RWPE2 (cell line): ENCODE measurements around the gene MOCOS.

Experiments used
- ATAC-seq: fragments of 200-7000 bp; cut with Tn5 transposase; 3 replicates; pipeline ENCODE4 v1.9.1; 2021; ENCODE audit warnings: low read depth
- DNase-seq: peaks from one replicate; pipeline ENCODE4 v3.0.0-alpha.2; 2020; ENCODE audit warnings: low spot score
- H3K27ac ChIP-seq: fragments of 450-650 bp; 2 replicates; pipeline ENCODE4 v1.5.1; 2017; ENCODE audit warnings: mild to moderate bottlenecking; ENCODE audit not compliant: poor library complexity, severe bottlenecking
- H3K27me3 ChIP-seq: fragments of 250-450 bp; sonication (Bioruptor Pico); 2 replicates; pipeline ENCODE4 v1.5.1; 2021; ENCODE audit warnings: mild to moderate bottlenecking, moderate library complexity; ENCODE audit not compliant: insufficient read depth, poor library complexity, severe bottlenecking
- H3K36me3 ChIP-seq: fragments of 250-450 bp; sonication (Bioruptor Pico); 2 replicates; pipeline ENCODE4 v1.5.1; 2020; ENCODE audit warnings: low read depth, mild to moderate bottlenecking, moderate library complexity
- H3K4me1 ChIP-seq: fragments of 250-450 bp; sonication (Bioruptor Pico); 2 replicates; pipeline ENCODE4 v1.5.1; 2021; ENCODE audit warnings: mild to moderate bottlenecking, moderate library complexity; ENCODE audit not compliant: insufficient read depth, poor library complexity, severe bottlenecking
- H3K4me3 ChIP-seq: fragments of 250-450 bp; sonication (Bioruptor Pico); 2 replicates; pipeline ENCODE4 v1.5.1; 2021; ENCODE audit warnings: mild to moderate bottlenecking, moderate library complexity; ENCODE audit not compliant: severe bottlenecking
- H3K9me3 ChIP-seq: fragments of 250-450 bp; sonication (Bioruptor Pico); 2 replicates; pipeline ENCODE4 v1.5.1; 2021; ENCODE audit warnings: mild to moderate bottlenecking, moderate library complexity; ENCODE audit not compliant: severe bottlenecking
- TF ChIP-seq, protein P1 (sequence below): fragments of 450-650 bp; IDR thresholded peaks from one replicate; pipeline ENCODE4 v1.5.1; 2017; ENCODE audit warnings: mild to moderate bottlenecking, moderate library complexity; ENCODE audit not compliant: poor library complexity, severe bottlenecking

Gene MOCOS

DNA sequence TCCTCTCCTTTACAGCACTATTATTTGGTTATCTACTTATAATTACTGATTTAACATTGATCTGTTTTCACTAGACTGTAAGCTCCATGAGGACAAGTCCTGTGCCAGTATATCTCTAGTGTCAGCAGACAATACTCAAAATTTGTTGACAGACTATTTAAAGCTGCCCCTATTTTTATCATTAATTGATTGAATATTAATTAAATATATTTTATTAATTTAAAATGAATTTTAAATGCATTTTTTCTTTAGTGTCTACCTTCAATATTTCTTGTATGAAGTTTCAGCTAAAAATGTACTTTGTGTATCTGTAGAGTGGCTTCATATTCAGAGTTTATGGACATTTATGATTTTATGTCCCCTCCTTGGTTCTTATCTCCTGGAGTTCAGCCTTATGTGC is 83.9 kb downstream of the MOCOS start:
- Histone ChIP-seq H3K27ac (no peak overlapping the region), H3K4me3 (no peak overlapping the region), H3K27me3 (no peaks in the 10 kb centered on the region), H3K36me3 (peaks cover 19% of the 10 kb centered on the region), H3K4me1 (no peaks in the 10 kb centered on the region), H3K9me3 (no peaks in the 10 kb centered on the region)
- no peak for ATAC-seq
- no peak for DNase-seq
- TF ChIP-seq, protein P1, sequence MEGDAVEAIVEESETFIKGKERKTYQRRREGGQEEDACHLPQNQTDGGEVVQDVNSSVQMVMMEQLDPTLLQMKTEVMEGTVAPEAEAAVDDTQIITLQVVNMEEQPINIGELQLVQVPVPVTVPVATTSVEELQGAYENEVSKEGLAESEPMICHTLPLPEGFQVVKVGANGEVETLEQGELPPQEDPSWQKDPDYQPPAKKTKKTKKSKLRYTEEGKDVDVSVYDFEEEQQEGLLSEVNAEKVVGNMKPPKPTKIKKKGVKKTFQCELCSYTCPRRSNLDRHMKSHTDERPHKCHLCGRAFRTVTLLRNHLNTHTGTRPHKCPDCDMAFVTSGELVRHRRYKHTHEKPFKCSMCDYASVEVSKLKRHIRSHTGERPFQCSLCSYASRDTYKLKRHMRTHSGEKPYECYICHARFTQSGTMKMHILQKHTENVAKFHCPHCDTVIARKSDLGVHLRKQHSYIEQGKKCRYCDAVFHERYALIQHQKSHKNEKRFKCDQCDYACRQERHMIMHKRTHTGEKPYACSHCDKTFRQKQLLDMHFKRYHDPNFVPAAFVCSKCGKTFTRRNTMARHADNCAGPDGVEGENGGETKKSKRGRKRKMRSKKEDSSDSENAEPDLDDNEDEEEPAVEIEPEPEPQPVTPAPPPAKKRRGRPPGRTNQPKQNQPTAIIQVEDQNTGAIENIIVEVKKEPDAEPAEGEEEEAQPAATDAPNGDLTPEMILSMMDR = no peak

DNA sequence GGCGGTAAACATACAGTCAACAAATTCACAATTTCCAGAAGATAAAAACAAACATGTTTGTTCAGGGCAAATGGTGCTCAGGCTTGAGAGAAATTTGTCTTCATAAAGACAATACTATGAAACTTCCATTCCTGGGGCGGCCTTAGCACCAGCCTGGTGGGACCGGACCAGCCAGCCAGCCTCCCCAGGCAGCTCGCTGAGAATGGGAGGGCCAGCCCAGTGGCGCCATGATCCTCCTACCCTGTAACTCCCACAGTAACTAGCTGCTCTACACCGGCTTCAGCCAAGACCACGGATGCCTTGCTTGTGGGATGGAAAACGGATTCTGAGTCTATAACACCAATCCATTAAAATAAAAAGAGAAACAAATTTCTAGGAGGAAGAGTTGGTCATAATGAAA is 86.0 kb downstream of the MOCOS start:
- Histone ChIP-seq H3K27ac (no peak overlapping the region), H3K36me3 (peaks cover 15% of the 10 kb centered on the region), H3K4me1 (no peaks in the 10 kb centered on the region), H3K9me3 (no peaks in the 10 kb centered on the region), H3K4me3 (no peak overlapping the region), H3K27me3 (peaks cover 7% of the 10 kb centered on the region)
- ATAC-seq (no peak), DNase-seq (no peak)
- TF ChIP-seq, protein P1 = no peak

DNA sequence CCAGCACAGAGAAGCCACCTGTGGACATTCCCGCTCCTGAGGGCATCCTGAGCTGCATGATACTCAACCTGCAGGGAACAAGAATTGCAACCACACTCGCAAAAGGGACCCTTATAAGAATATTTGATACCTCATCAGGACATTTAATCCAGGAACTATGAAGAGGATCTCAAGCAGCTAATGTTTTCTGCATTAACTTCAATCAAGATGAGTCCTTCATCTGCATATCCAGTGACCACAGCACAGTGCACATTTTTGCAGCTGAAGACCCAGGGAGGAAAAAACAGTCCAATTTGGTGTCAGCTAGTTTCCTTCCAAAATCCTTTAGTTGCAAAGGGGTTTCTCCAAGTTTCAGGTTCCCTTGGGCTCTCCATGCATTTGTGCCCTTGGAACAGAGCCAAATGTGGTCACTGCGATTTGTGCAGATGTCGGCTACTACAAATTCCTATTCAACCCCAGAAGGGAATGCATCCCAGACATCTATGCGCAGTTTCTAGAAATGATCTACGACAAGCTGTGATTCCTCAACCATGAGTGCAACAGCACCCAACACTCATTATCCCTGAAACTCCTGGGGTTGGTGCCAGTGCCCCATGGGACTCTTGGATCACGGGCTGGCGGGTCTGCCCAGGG is 86.9 kb downstream of the MOCOS start:
- Histone ChIP-seq H3K27me3 (peaks cover 7% of the 10 kb centered on the region), H3K9me3 (no peaks in the 10 kb centered on the region), H3K36me3 (peaks cover 8% of the 10 kb centered on the region; the same call in 1 of the 2 replicates), H3K4me1 (no peaks in the 10 kb centered on the region), H3K4me3 (no peak overlapping the region), H3K27ac (no peak overlapping the region)
- ATAC-seq = no peak
- TF ChIP-seq, protein P1 = no peak
- no peak for DNase-seq

DNA sequence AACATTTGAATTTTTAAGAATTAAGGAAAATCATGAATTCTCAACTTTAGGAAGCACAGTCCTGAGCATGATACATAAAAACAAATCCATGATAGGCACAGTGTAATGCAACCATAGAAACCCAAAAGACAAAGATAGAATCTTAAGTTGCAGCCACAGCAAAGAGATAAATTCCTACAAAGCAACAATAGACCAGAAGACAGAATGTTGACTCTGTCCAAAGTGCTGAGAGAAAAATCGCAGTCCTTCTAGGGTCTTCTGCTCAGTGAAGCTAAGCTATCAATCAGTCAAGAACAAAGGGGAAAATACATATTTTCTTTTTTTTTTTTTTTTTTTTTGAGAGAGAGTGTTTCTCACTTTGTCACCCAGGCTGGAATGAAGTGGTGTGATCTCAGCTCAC is 88.3 kb downstream of the MOCOS start:
- TF ChIP-seq, protein P1 = no peak
- no peak for DNase-seq
- Histone ChIP-seq H3K36me3 (no peaks in the 10 kb centered on the region), H3K4me3 (no peak overlapping the region), H3K4me1 (no peaks in the 10 kb centered on the region), H3K27ac (no peak overlapping the region), H3K9me3 (no peaks in the 10 kb centered on the region), H3K27me3 (peaks cover 12% of the 10 kb centered on the region)
- no peak for ATAC-seq

DNA sequence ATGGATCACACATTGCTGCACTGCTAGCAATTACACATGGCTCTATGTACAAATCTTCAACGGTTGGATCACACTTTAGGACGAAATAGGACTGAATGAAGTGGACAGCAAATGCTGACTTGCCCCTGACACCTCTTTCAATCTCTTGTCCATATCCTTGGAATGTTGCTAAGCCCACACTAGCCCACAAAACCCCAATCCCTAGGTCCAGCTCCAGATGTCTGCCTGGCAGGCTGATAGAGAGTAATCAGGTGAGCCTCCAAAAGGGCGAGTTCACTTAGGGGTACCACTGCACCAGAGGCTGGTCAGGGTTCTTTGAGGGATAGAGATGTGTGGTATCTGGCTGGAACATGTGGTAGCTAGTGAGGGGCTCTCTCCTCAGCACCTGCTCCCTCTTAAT is 91.7 kb downstream of the MOCOS start:
- Histone ChIP-seq H3K27me3 (peaks cover 12% of the 10 kb centered on the region), H3K36me3 (no peaks in the 10 kb centered on the region), H3K4me3 (no peak overlapping the region), H3K27ac (no peak overlapping the region), H3K4me1 (no peaks in the 10 kb centered on the region), H3K9me3 (no peaks in the 10 kb centered on the region)
- DNase-seq = no peak
- TF ChIP-seq, protein P1 = no peak
- peak; percentile 27; the same call in 1 of the 3 replicates for ATAC-seq
